ENCODE data around the gene ITGA4.

- TF ChIP-seq, protein P1, sequence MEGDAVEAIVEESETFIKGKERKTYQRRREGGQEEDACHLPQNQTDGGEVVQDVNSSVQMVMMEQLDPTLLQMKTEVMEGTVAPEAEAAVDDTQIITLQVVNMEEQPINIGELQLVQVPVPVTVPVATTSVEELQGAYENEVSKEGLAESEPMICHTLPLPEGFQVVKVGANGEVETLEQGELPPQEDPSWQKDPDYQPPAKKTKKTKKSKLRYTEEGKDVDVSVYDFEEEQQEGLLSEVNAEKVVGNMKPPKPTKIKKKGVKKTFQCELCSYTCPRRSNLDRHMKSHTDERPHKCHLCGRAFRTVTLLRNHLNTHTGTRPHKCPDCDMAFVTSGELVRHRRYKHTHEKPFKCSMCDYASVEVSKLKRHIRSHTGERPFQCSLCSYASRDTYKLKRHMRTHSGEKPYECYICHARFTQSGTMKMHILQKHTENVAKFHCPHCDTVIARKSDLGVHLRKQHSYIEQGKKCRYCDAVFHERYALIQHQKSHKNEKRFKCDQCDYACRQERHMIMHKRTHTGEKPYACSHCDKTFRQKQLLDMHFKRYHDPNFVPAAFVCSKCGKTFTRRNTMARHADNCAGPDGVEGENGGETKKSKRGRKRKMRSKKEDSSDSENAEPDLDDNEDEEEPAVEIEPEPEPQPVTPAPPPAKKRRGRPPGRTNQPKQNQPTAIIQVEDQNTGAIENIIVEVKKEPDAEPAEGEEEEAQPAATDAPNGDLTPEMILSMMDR (IDR thresholded peaks at IDR 0.05): no peak
- TF ChIP-seq EZH2 (IDR thresholded peaks at IDR 0.05; ENCODE audit: borderline replicate concordance, insufficient read depth, low read depth, low read length, poor library complexity, severe bottlenecking): no peak
Measured at GRCh38 chr2:181431674-181432073, 25.5 kb upstream of the ITGA4 start.

All from B cell (primary cell).